ENCODE data around the gene RAB29.

DNA sequence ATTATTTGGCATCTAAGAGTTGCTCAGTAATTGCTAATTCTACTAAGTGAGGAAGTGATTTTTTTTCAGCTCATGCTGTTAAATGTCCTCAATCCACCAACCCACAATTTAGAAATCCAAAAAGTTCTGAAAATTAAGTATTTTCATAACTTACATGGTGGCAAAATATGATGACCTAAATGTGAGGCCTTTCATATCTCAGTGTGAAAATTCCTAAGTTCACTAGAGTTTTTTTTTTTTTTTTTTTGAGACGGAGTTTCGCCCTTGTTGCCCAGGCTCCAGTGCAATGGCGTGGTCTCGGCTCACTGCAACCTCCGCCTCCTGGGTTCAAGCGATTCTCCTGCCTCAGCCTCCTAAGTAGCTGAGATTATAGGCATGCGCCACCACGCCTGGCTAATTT, 30.9 kb downstream of the RAB29 start:
- TF ChIP-seq, protein P1, sequence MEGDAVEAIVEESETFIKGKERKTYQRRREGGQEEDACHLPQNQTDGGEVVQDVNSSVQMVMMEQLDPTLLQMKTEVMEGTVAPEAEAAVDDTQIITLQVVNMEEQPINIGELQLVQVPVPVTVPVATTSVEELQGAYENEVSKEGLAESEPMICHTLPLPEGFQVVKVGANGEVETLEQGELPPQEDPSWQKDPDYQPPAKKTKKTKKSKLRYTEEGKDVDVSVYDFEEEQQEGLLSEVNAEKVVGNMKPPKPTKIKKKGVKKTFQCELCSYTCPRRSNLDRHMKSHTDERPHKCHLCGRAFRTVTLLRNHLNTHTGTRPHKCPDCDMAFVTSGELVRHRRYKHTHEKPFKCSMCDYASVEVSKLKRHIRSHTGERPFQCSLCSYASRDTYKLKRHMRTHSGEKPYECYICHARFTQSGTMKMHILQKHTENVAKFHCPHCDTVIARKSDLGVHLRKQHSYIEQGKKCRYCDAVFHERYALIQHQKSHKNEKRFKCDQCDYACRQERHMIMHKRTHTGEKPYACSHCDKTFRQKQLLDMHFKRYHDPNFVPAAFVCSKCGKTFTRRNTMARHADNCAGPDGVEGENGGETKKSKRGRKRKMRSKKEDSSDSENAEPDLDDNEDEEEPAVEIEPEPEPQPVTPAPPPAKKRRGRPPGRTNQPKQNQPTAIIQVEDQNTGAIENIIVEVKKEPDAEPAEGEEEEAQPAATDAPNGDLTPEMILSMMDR (IDR thresholded peaks at IDR 0.05): no peak
- TF ChIP-seq EZH2 (IDR thresholded peaks at IDR 0.05; ENCODE audit: borderline replicate concordance, insufficient read depth, low read depth, low read length, poor library complexity, severe bottlenecking): no peak

Measured in B cell (primary cell).